KMS-11 (cell line): ENCODE measurements around the gene ZNF521.

ENCODE experiments used
- H2AFZ ChIP-seq: fragments of 200-600 bp; sonication (generic); 2 replicates; pipeline ENCODE4 v1.6.1; 2016; ENCODE audit warnings: antibody characterized with exemption, mixed run types, low read depth
- H3K27ac ChIP-seq: fragments of 200-600 bp; sonication (generic); 2 replicates; pipeline ENCODE4 v1.6.1; 2016; ENCODE audit warnings: mild to moderate bottlenecking, mixed run types
- H3K27me3 ChIP-seq: fragments of 200-600 bp; sonication (generic); 2 replicates; pipeline ENCODE4 v1.6.1; 2017; ENCODE audit warnings: mild to moderate bottlenecking, low read depth, mixed run types, moderate library complexity; ENCODE audit not compliant: insufficient read depth
- H3K36me3 ChIP-seq: fragments of 200-600 bp; sonication (generic); 2 replicates; pipeline ENCODE4 v1.6.1; 2017; ENCODE audit warnings: mild to moderate bottlenecking, mixed run types; ENCODE audit not compliant: insufficient read depth
- H3K4me1 ChIP-seq: fragments of 200-600 bp; sonication (generic); 2 replicates; pipeline ENCODE4 v1.6.1; 2016; ENCODE audit warnings: mild to moderate bottlenecking, low read depth, mixed run types; ENCODE audit not compliant: poor library complexity, severe bottlenecking
- H3K4me2 ChIP-seq: fragments of 200-600 bp; sonication (generic); 2 replicates; pipeline ENCODE4 v1.7.0; 2016; ENCODE audit warnings: mild to moderate bottlenecking, mixed run types
- H3K4me3 ChIP-seq: fragments of 200-600 bp; sonication (generic); IDR thresholded peaks from 2 replicates; pipeline ENCODE4 v1.6.1; 2017; ENCODE audit warnings: low read depth, low read length, mixed read lengths; ENCODE audit not compliant: insufficient read depth
- H3K79me2 ChIP-seq: fragments of 200-600 bp; sonication (generic); 2 replicates; pipeline ENCODE4 v1.6.1; 2016; ENCODE audit warnings: low read depth, mixed run types; ENCODE audit not compliant: insufficient read depth
- H3K9ac ChIP-seq: fragments of 200-600 bp; sonication (generic); 2 replicates; pipeline ENCODE4 v1.6.1; 2016; ENCODE audit warnings: mild to moderate bottlenecking, mixed run types
- H4K20me1 ChIP-seq: fragments of 200-600 bp; sonication (generic); 2 replicates; pipeline ENCODE4 v1.6.1; 2016; ENCODE audit warnings: mild to moderate bottlenecking, mixed run types; ENCODE audit not compliant: insufficient read depth
- TF ChIP-seq, protein P1 (sequence below): fragments of 200-600 bp; sonication (generic); conservative IDR thresholded peaks from 2 replicates; pipeline ENCODE4 v1.6.1; 2017; ENCODE audit warnings: low read depth, mild to moderate bottlenecking, antibody characterized with exemption, low read length, moderate library complexity, mixed read lengths

The ZNF521 gene

DNA sequence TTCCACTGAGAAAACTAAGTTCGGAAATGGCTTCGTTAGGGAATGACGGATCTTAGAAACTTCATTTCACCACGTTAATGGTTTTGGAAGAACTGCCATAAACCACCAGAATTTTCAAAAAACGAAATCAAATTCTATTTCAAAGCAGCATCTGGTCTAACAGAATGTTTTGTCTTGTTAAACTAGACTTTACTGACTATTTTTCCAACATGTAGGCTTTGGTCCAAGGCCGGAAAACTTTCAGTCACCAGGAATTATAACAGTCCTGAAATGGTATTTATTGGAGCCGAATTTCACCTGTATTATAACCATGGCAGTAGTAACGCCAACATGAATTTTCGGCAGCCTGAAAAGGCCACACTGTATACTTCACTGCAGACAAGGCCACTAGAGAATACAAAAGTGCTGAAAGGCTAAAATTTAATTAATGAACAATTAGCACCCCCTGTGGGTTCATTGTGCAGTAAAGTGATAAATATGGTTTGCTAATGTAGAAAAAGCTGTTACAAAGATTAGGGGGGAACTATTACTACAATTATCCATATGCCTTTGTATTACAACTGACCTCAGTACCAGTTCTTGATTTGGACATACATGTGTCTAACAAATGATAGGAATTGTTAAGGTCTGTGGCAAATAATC, 116.4 kb downstream of the ZNF521 start:
- Histone ChIP-seq H3K79me2 (no peaks in the 10 kb centered on the region), H3K9ac (no peak overlapping the region), H3K27ac (no peak overlapping the region)

DNA sequence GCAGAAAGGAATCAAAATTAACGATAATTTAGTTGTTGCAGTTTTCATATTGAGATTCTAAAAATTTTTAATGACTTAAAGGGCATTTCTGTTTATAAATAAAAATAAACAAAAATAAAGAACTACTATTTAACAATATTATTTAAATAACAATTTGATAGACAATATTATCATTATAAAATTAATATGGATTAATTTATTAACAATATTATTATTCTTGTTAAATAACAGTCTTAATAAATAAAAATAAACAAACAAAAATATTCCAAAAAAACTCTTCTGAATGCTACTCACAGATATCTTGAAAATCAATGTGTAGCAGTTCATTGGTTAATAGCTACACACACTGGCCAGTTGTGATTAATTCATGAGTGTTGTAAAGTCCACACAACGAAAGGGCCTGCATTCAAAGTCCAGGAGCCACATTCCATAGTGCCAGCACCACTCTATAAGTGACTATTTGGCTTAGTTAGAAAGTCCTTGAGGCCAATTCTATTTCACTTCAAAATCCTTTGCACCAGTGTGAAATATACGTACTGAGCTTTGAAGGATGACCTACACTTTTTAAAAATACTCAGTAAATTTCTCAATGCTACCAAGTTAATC, 117.1 kb downstream of the ZNF521 start:
- H3K79me2 ChIP-seq = no peaks in the 10 kb centered on the region
- no peak overlapping the region for H3K4me3 ChIP-seq
- no peaks in the 10 kb centered on the region for H3K4me1 ChIP-seq
- H3K27me3 ChIP-seq = no peaks in the 10 kb centered on the region
- TF ChIP-seq, protein P1, sequence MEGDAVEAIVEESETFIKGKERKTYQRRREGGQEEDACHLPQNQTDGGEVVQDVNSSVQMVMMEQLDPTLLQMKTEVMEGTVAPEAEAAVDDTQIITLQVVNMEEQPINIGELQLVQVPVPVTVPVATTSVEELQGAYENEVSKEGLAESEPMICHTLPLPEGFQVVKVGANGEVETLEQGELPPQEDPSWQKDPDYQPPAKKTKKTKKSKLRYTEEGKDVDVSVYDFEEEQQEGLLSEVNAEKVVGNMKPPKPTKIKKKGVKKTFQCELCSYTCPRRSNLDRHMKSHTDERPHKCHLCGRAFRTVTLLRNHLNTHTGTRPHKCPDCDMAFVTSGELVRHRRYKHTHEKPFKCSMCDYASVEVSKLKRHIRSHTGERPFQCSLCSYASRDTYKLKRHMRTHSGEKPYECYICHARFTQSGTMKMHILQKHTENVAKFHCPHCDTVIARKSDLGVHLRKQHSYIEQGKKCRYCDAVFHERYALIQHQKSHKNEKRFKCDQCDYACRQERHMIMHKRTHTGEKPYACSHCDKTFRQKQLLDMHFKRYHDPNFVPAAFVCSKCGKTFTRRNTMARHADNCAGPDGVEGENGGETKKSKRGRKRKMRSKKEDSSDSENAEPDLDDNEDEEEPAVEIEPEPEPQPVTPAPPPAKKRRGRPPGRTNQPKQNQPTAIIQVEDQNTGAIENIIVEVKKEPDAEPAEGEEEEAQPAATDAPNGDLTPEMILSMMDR = no peak
- H3K9ac ChIP-seq = no peak overlapping the region
- no peak overlapping the region for H2AFZ ChIP-seq
- H4K20me1 ChIP-seq = no peaks in the 10 kb centered on the region
- no peak overlapping the region for H3K27ac ChIP-seq
- H3K4me2 ChIP-seq = no peak overlapping the region
- H3K36me3 ChIP-seq = no peaks in the 10 kb centered on the region

More for the DNA sequence above, 116.4 kb downstream of the ZNF521 start:
- Histone ChIP-seq H2AFZ (no peak overlapping the region), H3K4me1 (no peaks in the 10 kb centered on the region), H3K4me3 (no peak overlapping the region), H4K20me1 (no peaks in the 10 kb centered on the region), H3K27me3 (no peaks in the 10 kb centered on the region), H3K36me3 (no peaks in the 10 kb centered on the region), H3K4me2 (no peak overlapping the region)
- TF ChIP-seq, protein P1 = no peak

DNA sequence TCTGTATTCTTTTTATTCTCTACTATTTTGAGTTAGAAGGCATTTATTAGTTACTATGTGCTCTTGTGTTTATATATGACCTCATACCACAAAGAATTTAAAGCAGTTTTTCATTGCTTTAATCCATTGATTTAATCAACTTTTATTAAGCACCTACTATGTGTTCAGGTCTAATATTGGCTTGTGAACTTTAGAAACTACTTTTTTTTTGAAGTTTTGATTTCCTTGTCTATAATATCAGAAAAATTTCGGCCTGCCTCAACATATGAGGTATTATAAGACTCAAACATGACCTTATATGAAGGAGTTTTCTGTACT, 117.7 kb downstream of the ZNF521 start:
- Histone ChIP-seq H2AFZ (no peak overlapping the region), H4K20me1 (no peaks in the 10 kb centered on the region), H3K4me1 (no peaks in the 10 kb centered on the region), H3K4me2 (no peak overlapping the region), H3K4me3 (no peak overlapping the region), H3K79me2 (no peaks in the 10 kb centered on the region), H3K9ac (no peak overlapping the region), H3K36me3 (no peaks in the 10 kb centered on the region), H3K27ac (no peak overlapping the region), H3K27me3 (no peaks in the 10 kb centered on the region)
- TF ChIP-seq, protein P1 = no peak

DNA sequence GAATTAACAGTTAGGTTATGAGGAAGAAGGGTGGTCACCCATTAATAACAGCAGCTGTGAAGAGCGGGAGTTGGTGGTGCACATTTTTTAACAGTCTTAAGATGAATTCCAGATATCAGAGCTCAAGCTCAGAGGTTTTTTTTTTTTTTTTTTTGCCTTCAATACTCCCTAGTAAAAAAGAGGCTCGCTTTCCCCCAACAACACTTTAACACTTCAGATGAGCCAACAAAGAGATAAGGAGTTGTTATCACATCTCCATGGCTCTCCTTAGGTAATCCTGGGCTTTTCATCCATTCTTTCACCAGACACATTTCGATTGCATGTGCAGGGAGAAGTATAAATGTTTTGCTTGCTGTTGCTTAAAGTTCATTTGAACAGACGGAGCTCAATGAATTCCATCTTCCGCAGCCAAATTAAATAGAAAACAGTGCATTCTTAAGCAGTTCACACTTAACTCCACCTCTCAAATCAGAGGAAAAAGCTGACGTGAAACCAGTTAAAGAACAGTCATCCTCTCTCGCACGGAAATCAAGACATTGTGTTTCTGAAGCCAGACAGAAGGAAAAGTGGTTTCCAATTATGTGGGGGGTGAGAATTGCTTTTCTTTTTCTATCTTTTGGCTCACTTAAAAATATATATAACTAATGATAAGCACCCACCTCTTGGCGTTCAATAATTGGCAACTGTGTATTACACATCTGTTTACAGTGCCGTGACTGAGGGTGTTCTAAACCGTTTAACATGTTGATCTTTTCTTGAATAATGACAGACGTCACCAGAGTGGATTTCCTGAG, 118.2 kb downstream of the ZNF521 start:
- H3K4me3 ChIP-seq = no peak overlapping the region
- H3K79me2 ChIP-seq = no peaks in the 10 kb centered on the region
- no peak overlapping the region for H2AFZ ChIP-seq
- no peaks in the 10 kb centered on the region for H3K36me3 ChIP-seq
- no peaks in the 10 kb centered on the region for H3K4me1 ChIP-seq
- no peak overlapping the region for H3K4me2 ChIP-seq
- no peaks in the 10 kb centered on the region for H3K27me3 ChIP-seq
- H4K20me1 ChIP-seq = no peaks in the 10 kb centered on the region
- H3K27ac ChIP-seq = no peak overlapping the region
- TF ChIP-seq, protein P1 = no peak
- H3K9ac ChIP-seq = no peak overlapping the region
